GM18508 (cell line): ENCODE results near the gene P2RX3.

Source experiments
- ATAC-seq: cut with Tn5 transposase; IDR thresholded peaks from one replicate; pipeline ENCODE4 v1.9.1; 2021; ENCODE audit warnings: moderate number of reproducible peaks; ENCODE audit not compliant: insufficient read depth, unreplicated experiment

P2RX3 gene

DNA sequence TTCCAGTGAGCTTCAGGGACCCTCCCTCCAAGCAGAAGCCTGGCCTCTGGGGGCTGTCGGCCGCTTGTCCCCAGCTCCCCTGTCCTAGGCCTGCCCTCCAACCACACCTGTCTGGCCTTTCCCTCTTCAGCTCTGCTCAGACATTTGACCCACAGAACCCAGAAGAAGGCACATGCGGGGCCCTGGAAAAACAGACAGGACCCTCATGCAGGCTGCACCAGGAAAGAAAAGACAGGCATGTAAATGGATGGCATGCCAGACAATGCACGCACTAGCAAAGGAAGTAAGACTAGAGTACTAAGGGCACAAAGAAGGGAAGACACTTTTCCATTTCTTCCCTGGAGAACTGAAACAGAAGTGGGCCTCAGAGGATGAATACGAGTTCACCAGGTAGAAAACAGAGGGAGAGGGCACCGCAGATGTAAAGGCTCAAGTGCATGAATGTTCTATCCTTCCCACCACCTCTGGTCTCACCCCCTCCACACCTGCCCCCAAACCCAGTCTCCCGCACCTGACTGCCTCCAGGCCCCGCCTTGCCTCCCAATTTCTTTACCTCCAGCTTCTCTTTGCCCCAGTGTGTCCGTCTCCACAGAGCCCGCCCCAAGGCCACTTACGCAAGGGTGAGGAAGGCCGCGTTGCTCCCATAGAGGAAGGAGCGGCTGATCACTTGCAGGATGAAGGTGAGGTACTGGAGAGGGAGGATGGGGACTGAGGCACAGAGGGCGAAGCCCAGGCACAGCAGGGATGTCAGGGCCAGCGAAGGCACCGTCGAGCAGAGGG, 71.4 kb downstream of the P2RX3 start:
- ATAC-seq = no peak

DNA sequence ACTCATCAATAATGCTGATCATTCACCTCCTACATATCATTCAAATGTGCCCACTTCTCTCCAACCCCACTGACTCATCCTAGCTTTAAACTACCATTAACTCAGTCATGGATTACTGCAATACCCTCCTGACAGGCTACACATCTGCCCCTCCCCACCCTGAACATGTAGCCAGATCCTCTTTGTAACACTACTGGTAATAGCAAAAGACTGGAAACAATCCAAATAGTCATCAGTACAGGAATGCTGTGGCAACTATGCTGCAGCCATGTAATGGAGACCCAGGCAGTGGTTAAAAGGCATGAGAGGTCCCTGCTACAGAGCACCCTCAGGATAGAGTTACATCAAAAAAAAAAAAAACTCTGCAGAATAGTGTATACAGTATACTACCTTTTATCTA, 72.1 kb downstream of the P2RX3 start:
- no peak for ATAC-seq

DNA sequence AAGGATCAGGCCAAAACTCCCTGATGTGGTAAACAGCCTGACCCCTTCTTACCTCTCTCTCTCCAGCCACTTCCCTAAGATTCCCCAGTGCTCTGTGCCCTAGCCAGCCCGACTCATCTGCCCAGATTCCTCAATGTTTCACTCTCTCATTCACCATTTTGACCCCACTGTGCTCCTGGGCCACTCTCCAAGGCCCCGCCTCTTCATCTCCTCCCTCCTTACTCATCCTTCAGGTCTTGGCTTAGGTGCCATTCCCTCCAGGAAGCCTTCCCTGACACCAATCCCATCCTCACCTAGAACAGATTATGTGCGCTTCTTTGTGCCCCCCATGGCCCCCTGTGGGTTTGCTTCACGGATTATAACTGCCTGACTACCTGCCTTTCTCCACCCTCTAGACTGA, 75.5 kb downstream of the P2RX3 start:
- ATAC-seq = no peak

DNA sequence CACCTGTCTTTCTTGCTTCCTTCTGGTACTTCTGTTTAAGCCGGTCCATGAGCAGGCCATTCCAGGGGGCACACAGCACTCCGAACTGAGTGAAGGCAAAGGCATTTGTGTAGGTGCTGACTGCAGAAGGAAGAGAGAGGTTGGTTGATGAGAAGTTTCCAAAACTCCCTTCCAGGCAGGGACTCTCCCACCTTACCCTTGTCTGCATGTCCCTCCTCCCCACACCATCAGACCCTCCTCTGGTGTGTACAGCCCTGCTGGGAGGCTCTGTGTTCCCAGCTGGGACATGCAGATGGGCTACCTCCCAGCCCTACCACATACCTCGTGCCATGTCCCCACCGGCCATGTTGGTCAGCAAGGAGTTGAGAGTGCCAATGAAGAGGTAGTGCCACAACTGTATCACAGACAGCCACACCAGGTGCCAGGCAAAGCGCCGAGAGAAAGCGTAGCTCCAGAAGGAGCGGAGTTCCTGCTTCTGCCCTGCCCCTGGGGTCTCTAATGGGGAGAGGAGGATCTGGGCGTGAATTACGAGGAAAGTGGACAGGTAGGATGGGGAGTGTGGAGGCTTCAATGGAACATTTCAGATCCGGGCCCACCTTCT, 76.6 kb downstream of the P2RX3 start:
- ATAC-seq = no peak

DNA sequence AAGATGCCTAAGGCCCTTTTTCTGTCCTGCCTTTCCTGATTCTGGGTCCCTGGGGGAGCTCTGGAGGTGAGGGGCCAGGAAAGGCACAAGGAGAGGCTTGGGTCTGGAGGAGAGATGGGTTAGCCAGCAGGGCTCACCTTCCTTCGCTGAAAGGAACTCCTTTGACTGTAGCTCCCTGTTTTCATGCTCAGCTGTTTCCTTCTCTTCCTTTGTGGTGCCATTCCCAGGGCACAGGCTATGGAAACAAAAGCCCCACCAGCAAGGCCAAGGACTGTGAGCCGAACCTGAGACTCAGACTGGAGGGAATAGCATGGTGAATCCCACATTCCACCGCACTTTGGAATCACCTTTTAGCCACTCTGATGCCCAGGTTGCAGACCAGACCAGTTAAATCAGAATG, 78.3 kb downstream of the P2RX3 start:
- no peak for ATAC-seq

DNA sequence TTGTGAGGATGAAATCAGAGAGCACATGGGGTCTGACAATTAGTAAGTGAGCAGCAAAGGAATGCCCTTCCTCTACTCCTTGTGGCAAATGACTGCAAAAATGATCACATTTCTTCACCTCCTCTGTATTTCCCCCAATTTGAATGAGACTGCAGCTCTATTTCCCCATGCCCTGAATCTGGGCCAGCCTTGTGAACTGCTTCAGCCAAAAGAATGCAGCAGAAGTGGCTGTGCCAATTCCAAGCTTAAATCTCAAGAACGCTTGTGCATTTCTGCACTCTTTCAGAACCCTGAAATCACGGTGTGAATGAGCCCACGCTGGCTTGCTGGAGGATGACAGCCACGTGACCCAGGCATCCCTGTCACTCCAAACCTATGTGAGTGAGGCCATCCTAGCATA, 78.9 kb downstream of the P2RX3 start:
- ATAC-seq = no peak

DNA sequence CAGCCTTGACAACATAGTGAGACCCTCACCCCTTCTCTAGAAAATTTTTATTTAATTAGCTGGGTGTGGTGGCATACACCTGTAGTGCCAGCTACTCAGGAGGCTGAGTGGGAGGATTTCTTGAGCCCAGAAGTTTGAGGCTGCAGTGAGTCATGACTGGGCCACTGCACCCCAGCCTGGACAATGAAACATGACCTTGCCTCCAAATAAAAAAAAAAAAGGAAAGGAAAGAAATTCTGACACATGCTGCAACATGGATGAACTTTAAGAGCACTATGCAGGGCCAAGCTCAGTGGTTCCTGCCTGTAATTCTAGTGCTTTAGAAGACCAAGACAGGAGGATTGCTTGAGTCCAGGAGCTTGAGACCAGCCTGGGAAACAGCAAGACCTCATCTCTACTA, 80.0 kb downstream of the P2RX3 start:
- ATAC-seq = no peak

DNA sequence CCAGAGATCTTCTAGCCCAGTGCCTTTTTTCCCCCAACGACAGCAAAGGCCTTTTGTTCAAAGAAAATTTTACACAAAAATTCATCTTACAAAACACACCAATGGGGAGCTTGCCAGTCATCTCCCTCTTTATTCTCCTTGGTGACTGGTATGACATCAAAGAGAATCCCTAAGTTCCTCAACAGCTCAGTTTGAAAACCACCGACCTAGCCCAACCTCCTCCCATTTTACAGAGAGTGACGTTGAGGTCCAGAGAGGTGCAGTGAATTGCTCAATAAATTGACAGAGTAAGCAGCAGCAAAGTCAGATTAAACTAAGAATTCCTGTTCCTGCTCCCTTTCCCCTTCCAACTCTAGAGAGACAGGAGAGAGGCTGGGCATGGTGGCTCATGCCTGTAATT, 81.0 kb downstream of the P2RX3 start:
- no peak for ATAC-seq

DNA sequence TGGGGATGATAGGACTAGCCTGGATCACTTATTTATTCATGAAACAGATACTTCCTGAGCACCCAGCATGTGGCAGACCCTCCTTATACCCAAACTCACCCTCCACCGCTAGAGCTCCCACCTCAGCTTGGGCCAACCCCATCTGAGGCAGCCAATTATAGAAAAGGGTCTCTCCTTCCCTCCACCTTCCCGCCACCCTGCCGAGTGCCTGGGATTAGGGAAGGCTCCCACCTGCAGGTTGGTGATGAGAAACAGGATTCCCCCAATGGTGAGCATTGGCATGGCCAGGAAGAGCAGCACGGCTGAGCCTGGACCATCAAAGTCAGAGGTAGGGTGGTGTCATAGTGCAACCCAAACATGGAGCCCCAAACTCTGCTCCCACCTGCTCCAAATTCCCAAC, 82.9 kb downstream of the P2RX3 start:
- ATAC-seq = no peak

DNA sequence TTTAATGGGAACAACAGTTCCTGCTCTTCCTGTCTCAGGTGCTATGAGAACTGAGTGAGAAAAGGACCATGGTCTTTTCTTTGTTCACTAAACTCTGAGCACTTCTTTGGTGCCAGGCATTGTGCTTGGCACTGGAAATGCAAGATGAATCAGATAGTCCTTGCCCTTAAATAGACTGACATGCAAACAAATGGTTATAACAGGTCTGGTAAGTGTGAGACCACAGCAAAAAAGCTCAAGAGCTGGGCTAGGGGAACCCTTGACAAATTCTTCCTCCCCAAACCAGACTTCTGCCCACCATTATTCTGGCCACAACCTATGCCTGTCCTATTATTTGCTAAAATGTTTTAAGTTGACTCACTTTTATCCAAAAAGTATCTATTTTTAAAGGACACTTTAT, 83.7 kb downstream of the P2RX3 start:
- ATAC-seq = no peak
